ENCODE measurements around the gene CYTH1. TPM values are rescaled to one million over a fixed set of nuclear protein-coding genes. Genes with fewer than 3 reads are reported as not detected.

The CYTH1 gene
- total RNA-seq, 2 experiments from 2014 or later = 521 to 525 TPM

DNA sequence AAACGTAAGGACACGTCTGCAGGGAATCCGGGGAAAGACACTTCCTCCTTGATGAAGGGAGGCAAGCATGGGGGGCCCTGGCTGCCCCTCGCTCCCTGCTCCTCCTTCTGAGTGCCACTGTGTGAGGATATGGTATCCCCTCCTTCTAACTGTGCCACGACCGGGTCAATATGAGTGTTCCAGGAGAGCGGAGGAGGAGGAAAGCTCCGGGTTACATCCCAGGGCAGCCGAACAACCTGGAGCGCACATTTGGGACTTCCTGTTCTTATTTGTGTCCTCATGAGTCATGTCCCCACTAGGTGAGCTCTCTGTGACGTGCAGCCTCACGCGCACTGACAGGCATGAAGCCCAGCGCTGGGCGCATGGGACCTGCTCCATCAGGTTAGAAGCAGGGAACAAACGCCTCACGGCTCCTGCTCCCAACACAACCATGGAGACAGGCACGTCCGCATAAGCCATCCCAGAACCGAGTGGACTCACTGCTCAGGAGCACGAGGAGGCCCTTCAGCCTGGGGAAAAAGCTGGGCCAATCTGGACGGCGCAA is 112.0 kb downstream of the CYTH1 start:
- peaks cover 52% of the 10 kb centered on the region for H3K36me3 ChIP-seq (ENCODE audit: insufficient read depth, low read length)
- no peak overlapping the region for H3K4me3 ChIP-seq (ENCODE audit: low read length)
- TF ChIP-seq, protein P1, sequence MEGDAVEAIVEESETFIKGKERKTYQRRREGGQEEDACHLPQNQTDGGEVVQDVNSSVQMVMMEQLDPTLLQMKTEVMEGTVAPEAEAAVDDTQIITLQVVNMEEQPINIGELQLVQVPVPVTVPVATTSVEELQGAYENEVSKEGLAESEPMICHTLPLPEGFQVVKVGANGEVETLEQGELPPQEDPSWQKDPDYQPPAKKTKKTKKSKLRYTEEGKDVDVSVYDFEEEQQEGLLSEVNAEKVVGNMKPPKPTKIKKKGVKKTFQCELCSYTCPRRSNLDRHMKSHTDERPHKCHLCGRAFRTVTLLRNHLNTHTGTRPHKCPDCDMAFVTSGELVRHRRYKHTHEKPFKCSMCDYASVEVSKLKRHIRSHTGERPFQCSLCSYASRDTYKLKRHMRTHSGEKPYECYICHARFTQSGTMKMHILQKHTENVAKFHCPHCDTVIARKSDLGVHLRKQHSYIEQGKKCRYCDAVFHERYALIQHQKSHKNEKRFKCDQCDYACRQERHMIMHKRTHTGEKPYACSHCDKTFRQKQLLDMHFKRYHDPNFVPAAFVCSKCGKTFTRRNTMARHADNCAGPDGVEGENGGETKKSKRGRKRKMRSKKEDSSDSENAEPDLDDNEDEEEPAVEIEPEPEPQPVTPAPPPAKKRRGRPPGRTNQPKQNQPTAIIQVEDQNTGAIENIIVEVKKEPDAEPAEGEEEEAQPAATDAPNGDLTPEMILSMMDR (IDR thresholded peaks at IDR 0.05) = no peak
- H3K27me3 Mint-ChIP-seq = no peaks in the 10 kb centered on the region
- no peak overlapping the region for H3K27ac ChIP-seq (ENCODE audit: low read depth in 1 of 2, low read length in 2 of 2)
- POLR2A ChIA-PET = no interaction called here
- H3K4me1 Mint-ChIP-seq (ENCODE audit: low read depth) = peaks cover 49% of the 10 kb centered on the region
- H3K27ac Mint-ChIP-seq = peak overlapping the region; percentile 38
- CTCF ChIA-PET = no interaction called here
- H3K4me3 Mint-ChIP-seq = no peak overlapping the region
- H3K4me1 ChIP-seq (ENCODE audit: insufficient read depth, low read length) = peaks cover 31% of the 10 kb centered on the region
- DNase-seq (no peak), ATAC-seq (ENCODE audit: poor library complexity) (no peak)
- H3K9me3 Mint-ChIP-seq = no peaks in the 10 kb centered on the region
- H3K36me3 Mint-ChIP-seq (ENCODE audit: low read depth) = peaks cover 79% of the 10 kb centered on the region
- no peaks in the 10 kb centered on the region for H3K27me3 ChIP-seq (ENCODE audit: control insufficient read depth in 1 of 2, insufficient read depth in 2 of 2, low read length in 2 of 2)
- no peaks in the 10 kb centered on the region for H3K9me3 ChIP-seq (ENCODE audit: control insufficient read depth in 1 of 2, insufficient read depth in 1 of 2, low read length in 2 of 2)
- intact Hi-C loops (cut with DNase I, micrococcal nuclease) = no loop called here

DNA sequence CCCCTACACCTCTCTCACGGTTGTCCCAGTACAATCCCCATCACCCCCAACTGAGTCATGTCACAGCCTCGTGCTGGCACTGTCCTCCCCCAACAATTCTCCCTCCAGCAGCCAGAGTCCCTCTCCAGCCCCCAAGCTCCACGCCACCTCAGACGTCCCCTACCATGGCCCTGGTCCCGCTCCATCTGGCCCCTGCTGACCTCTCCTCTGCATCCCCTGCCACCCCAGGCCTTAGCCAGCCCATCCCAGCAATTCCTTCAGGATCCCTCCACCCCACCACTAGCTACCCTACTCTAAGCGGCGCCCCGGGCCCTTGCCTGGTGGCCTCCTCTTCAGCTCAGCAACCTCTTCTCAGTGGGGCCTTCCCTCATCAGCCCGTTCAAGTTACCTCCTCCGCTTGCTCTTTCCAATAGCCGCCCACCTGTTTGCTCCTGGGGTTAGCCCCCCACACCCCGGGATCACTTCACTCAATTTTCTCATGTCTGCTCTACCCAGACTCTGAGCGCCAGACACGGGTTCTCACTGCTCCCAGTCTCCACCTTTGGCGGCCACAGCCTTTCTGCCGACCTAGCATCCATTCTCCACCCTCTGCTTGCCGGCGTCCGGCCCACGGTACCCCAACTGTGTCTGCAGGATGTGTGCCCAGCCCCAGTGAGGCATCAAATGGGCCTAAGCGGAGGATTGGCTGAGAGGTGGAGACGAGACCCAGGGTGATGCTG is 112.7 kb downstream of the CYTH1 start:
- no peaks in the 10 kb centered on the region for H3K9me3 ChIP-seq (ENCODE audit: control insufficient read depth in 1 of 2, insufficient read depth in 1 of 2, low read length in 2 of 2)
- peaks cover 46% of the 10 kb centered on the region for H3K36me3 ChIP-seq (ENCODE audit: insufficient read depth, low read length)
- TF ChIP-seq, protein P1 (IDR thresholded peaks at IDR 0.05) = no peak
- H3K4me1 ChIP-seq (ENCODE audit: insufficient read depth, low read length) = peaks cover 37% of the 10 kb centered on the region
- H3K4me3 Mint-ChIP-seq = no peak overlapping the region
- ATAC-seq (ENCODE audit: poor library complexity) = no peak
- H3K4me1 Mint-ChIP-seq (ENCODE audit: low read depth) = peaks cover 52% of the 10 kb centered on the region
- ChIA-PET CTCF (interaction anchor here (0.6 to 1.3 kb wide), 2 partner anchors 20 to 39 kb away, joined by 3 read pairs; no protein-coding TSS in a partner anchor), POLR2A (no interaction called here)
- DNase-seq = no peak
- H3K27ac ChIP-seq (ENCODE audit: low read depth in 1 of 2, low read length in 2 of 2) = peak overlapping the region in 1 of 2 donors; percentile 2
- intact Hi-C loops (cut with DNase I, micrococcal nuclease) = no loop called here
- no peak overlapping the region for H3K4me3 ChIP-seq (ENCODE audit: low read length)
- H3K27me3 ChIP-seq (ENCODE audit: control insufficient read depth in 1 of 2, insufficient read depth in 2 of 2, low read length in 2 of 2) = no peaks in the 10 kb centered on the region
- no peaks in the 10 kb centered on the region for H3K9me3 Mint-ChIP-seq
- H3K27me3 Mint-ChIP-seq = no peaks in the 10 kb centered on the region
- H3K36me3 Mint-ChIP-seq (ENCODE audit: low read depth) = peaks cover 73% of the 10 kb centered on the region
- H3K27ac Mint-ChIP-seq = peak overlapping the region; percentile 38

DNA sequence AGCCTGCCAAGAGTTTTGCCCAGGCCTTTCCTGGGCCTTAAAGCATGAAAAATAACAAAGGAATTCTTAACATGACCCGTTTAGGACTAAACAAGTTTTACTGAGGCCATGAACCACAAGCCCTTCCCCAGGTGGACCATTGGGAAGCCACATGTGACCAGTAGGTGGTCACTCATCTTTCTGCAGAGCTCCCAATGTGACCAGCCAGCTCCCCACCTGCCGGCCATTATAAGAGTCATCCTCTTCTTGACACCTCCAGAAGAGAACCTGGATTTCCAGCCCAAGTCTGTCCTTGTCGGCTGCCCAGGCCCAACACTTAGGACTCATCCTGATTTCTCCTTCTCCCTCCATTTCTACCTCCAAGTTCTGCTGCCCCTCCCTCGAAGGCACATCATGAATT is 113.2 kb downstream of the CYTH1 start:
- Histone ChIP-seq H3K36me3 (ENCODE audit: insufficient read depth, low read length) (peaks cover 40% of the 10 kb centered on the region), H3K4me1 (ENCODE audit: insufficient read depth, low read length) (peaks cover 38% of the 10 kb centered on the region), H3K27ac (ENCODE audit: low read depth in 1 of 2, low read length in 2 of 2) (peak overlapping the region in 1 of 2 donors; percentile 2), H3K4me3 (ENCODE audit: low read length) (no peak overlapping the region), H3K9me3 (ENCODE audit: control insufficient read depth in 1 of 2, insufficient read depth in 1 of 2, low read length in 2 of 2) (no peaks in the 10 kb centered on the region), H3K27me3 (ENCODE audit: control insufficient read depth in 1 of 2, insufficient read depth in 2 of 2, low read length in 2 of 2) (no peaks in the 10 kb centered on the region)
- DNase-seq = no peak
- Mint-ChIP-seq H3K27ac (peak overlapping the region; percentile 28), H3K27me3 (no peaks in the 10 kb centered on the region), H3K36me3 (ENCODE audit: low read depth) (peaks cover 67% of the 10 kb centered on the region), H3K4me1 (ENCODE audit: low read depth) (peaks cover 52% of the 10 kb centered on the region), H3K4me3 (no peak overlapping the region), H3K9me3 (no peaks in the 10 kb centered on the region)
- ChIA-PET CTCF (interaction anchor here (0.6 to 1.3 kb wide), 2 partner anchors 19 to 40 kb away, joined by 3 read pairs; no protein-coding TSS in a partner anchor), POLR2A (no interaction called here)
- TF ChIP-seq, protein P1 (IDR thresholded peaks at IDR 0.05) = no peak
- intact Hi-C loops (cut with DNase I, micrococcal nuclease) = no loop called here
- ATAC-seq (ENCODE audit: poor library complexity) = no peak

Measured in CD4-positive, alpha-beta T cell (primary cell).